IMR-90 (cell line): ENCODE measurements around the gene KRTAP10-11.

Experiments
- BHLHE40 ChIP-seq: fragments of 150-350 bp; IDR thresholded peaks from 2 replicates; pipeline ENCODE4 v1.6.1; 2016; ENCODE audit warnings: mild to moderate bottlenecking, low read depth, low read length
- CEBPB ChIP-seq: IDR thresholded peaks from 2 replicates; pipeline ENCODE4 v1.6.1; 2012; ENCODE audit warnings: low read depth, low read length, improper control_type of control experiment
- CTCF ChIP-seq: conservative IDR thresholded peaks from 2 replicates; pipeline ENCODE4 v1.5.1; 2012; ENCODE audit warnings: mild to moderate bottlenecking, low read depth, low read length, improper control_type of control experiment
- MAFK ChIP-seq: IDR thresholded peaks from 2 replicates; pipeline ENCODE4 v1.6.1; 2012; ENCODE audit warnings: low read depth, low read length, improper control_type of control experiment
- MAZ ChIP-seq: IDR thresholded peaks from 2 replicates; pipeline ENCODE4 v1.6.1; 2012; ENCODE audit warnings: low read depth, mild to moderate bottlenecking, low read length, improper control_type of control experiment, moderate library complexity, borderline replicate concordance
- POLR2A ChIP-seq: IDR thresholded peaks from 2 replicates; pipeline ENCODE4 v1.6.1; 2012; ENCODE audit warnings: mild to moderate bottlenecking, low read depth, low read length
- RFX5 ChIP-seq: IDR thresholded peaks from 2 replicates; pipeline ENCODE4 v1.8.0; 2012; ENCODE audit warnings: low read depth, mild to moderate bottlenecking, low read length, moderate library complexity
- SMC3 ChIP-seq: fragments of 150-350 bp; IDR thresholded peaks from 2 replicates; pipeline ENCODE4 v1.6.1; 2016; ENCODE audit warnings: low read depth, mild to moderate bottlenecking, antibody characterized with exemption, low read length, moderate library complexity

DNA sequence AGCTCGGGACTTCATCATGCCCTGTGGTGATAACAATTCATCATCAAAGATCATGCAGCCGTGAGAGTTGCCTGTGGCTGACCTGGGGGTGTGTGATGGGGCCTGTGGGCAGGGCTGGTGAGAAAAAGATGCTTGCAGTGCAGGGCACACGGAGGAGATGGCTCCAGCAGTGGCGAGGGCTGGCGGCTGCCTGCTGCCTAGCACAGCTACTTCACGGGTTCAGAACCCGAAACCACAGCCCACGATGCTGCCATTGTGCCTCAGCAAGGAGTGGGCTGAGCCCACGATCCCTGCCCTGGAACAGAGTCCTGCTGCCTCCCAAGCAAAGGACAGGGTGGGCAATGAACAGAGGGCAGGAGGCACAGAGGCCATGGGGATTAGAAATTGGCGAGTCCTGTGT, 20.0 kb upstream of the KRTAP10-11 start:
- TF ChIP-seq MAFK (no peak), CTCF (no peak), CEBPB (no peak), POLR2A (no peak), SMC3 (no peak), RFX5 (no peak), MAZ (no peak), BHLHE40 (no peak)
